Measurements from ENCODE around the gene EYS.
"Not testable (repeated sequence)": the region's sequence is repeated elsewhere in the genome, so short reads cannot be mapped to it uniquely, and the experiment has no call there.

The EYS gene

GRCh38 chr6:63800386-63800785 is 1906.6 kb downstream of the EYS start:
- DNase-seq = not testable (repeated sequence)

DNA sequence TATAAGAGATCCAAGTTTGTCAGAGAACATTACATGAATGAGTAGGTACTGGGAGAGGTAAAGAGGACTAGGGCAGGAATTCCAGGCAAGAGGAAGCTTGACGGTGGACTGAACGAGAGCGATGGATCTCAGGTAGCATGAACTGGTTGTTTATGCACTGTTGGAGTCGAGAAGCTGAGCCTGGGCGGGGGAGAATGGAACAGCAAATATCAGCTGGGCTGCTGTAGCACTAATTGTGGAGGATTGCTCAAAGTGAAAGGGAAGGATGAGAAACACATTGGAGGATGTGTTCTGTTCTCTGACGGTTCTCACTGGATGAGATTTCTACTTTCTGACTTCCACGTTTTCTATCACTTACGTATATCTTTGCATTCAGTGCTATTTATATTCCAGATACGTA is 1907.2 kb downstream of the EYS start:
- DNase-seq = no peak

DNA sequence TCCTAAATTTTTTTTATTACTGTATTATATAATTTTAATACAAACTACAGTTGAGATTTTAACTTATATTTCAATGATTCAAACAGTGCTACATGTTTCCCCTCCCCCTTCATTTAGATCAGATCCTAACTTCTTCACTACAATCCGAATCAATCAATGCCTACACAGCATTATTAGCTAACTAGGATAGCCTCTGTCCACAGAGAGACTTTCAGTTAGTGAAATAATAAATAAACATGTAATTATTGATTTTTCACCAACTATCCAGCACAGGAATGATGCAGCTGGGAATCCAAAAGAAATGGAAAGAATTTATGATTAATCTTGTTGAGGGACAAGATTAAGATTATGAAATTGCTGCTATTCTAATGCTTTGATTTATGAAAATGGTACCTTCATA is 1907.7 kb downstream of the EYS start:
- no peak for DNase-seq

DNA sequence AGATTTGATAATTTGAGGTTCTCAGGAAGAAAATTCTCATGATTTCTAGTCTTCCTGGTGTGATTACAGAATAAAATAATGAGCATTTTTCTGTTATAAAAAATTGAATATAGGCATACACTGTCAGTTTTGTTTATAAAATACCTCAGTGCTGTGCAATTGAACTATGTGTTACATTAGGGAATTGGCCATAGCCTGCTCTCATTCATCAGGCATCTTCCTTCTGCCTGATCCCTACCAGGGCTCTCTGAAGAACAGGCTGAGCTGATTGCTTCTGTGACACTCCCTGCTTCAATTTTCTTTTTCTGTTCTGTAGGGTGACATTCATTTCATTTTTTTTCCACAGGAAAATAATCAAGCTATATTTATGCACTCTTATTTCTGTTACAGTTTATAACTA is 1908.6 kb downstream of the EYS start:
- DNase-seq = no peak

DNA sequence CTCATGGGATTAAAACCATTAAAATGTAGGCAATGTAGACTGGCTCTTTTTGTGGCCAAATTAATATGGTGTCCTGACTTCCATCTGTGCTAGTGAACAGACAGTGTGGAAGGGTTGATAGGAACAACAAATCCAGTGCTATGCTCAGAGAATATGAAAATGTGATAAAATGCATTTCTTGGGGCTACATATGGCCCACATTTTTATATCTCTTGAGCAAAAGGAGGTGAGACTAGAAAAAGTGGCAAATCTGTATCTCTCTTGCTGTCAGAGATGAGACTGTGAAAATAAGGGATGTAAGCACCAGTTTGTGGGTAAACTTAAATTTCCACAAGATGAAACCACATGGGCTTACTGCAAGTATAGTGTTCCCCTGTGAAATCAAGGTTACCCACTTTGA is 1909.3 kb downstream of the EYS start:
- DNase-seq = no peak

GRCh38 chr6:63795826-63796225 is 1911.2 kb downstream of the EYS start:
- no peak for DNase-seq

DNA sequence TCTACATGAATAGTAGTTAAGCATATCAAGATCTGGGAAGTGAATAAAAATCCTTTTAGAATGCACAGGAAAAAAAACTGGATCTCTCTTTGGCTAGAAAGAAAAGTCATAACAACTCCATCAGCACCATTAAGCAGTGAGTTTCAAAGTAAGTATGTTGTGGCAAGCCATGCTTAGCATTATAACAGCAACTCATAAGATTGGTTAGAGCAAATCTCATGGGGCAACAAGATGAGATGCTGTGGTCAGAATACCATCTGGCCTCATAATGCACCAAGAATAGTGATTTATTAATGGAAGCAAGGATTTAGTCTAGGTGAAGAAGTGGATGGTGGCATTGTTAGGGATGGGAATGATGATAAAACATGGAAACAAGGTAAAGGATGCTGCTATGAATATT is 1912.0 kb downstream of the EYS start:
- no peak for DNase-seq

DNA sequence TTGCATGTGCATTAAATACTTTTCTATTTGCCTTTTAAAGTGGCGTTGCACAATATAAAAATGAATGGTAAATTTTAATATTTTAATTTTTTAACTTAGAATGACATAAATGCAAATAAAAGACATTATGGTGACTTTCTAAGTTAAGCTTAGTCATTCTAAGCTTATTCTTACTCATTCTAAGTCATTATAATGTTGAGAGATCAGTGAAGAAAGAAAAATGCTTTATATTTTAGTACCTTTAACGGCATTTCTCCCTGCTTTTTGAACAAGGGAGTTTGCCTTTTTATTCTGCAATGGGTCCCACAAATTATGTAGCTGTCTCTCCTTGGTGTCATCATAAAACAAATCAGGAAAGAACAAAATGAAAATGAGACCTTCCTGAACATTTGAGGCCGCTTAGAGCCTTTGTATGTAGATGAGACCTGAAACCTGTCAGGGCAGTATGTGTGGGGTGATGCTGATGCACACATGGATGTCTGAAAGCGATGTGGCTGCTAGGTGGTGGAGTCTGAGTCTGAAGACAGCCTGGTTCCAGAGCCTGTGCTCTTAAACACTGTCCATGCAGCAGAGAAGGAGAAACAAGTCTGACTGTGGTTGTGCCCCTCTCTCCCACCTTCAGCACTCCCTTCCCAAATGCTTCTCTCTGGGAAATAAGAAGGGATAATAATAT is 1913.4 kb downstream of the EYS start:
- no peak for DNase-seq

GRCh38 chr6:63792736-63793464 is 1914.1 kb downstream of the EYS start:
- DNase-seq = no peak

DNA sequence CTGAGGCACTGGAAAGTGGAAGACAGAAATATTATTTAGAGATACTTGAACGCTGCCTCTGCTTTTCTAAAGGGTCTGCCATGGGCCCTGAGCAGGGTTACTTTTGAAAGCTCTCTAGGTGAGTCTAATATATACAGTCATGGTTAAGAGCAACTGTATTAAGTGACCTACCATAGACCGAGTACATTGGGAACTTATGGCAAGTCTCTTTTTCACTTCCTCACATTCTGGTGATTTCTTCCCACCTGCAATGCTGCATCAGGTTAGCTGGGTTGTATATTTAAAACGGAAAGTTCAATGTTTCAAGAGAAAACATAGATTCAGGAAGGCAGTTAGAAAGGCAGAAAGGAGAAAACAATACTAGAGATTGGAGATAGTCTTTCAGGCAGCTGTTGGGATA is 1916.7 kb downstream of the EYS start:
- no peak for DNase-seq

DNA sequence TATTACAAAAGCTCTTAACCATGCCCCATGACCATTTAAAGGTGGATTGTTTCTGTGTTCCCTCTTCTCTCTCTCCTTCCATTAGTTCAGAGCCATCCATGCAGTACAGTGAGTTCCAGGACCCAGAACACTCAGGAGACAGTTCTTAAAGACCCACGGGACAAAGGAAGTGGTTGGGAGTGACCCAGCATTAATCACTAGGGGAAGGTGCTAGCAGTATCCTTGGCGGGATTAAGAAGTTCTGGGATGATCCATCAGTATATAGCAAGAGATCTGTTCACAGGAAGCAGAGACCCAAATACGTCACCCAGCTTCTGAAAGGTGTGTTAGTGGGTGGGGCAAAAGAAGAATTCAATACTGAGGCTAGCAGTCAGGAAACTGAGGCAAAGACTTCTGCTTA is 1917.3 kb downstream of the EYS start:
- no peak for DNase-seq

GRCh38 chr6:63788569-63788968 is 1918.5 kb downstream of the EYS start:
- no peak for DNase-seq

DNA sequence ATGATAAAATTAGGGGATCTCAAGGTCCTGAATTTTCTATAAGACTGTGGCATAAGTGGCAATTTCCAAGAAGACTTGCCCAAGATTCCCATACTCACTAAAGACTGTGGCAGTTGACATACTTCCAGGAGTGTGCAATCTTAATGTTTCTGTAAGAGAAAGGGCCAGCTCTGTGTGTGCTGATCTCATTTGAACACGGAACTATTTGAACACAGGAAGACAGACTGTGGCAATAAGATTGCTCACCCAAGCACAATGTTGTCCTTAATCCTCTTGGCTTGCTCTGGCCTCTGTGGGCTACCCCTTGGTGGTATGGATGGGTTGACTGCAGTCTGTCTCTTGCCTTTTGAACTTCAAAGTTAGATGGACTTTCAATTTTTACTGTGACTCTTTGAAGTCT is 1920.0 kb downstream of the EYS start:
- DNase-seq = no peak

- no peak for DNase-seq
These were observed 1922.0 kb downstream of the EYS start for GRCh38 chr6:63785006-63785405.

DNA sequence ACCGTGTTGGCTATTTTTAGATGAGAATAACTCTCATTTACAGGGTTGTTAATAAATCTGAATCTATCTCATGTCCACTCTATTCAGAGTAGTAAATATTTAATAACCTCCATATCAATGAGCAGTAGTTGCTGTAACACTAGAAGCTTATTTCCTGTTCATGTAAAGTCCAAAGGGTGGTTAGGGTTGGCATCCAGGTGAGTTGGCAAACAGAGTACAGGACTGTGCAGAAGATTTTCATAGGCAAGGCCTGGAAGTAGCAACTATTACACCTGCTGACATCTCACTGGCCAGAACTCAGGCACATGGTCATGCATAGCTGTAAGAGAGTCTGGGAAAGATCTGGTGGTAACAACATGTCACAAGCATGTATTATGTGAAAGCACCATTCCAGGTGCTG is 1923.9 kb downstream of the EYS start:
- no peak for DNase-seq

- no peak for DNase-seq
These were observed 1932.1 kb downstream of the EYS start for GRCh38 chr6:63774961-63775360.

- DNase-seq = no peak
These were observed 1933.8 kb downstream of the EYS start for GRCh38 chr6:63773200-63773599.

GRCh38 chr6:63765828-63766227 is 1941.2 kb downstream of the EYS start:
- no peak for DNase-seq

DNA sequence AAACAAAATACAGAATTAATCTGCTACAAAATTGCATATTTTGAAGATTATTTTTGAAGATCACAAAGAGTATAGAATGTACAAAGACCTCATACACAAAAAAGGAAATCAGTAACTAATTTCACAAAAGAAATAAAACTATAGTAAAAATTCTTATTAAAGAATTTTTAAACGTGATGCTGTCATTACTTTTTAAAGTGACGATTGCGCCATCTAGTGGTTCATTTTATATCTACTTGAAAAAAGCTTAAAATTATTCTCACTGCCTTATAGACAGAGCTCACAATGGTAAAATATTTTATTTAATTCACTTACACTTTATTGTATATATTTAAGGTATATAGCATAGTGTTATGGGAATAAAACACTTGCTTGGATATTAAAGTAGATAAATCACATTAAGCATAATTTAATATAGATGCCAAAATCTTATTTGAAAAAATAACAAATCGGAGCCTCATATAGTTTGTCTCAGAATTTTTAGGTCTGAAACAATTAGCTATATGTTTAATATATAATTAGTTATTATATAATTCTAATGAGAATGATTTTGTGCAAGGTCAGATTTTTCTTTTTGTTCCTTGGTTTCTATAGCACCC is 1942.6 kb downstream of the EYS start:
- no peak for DNase-seq

DNA sequence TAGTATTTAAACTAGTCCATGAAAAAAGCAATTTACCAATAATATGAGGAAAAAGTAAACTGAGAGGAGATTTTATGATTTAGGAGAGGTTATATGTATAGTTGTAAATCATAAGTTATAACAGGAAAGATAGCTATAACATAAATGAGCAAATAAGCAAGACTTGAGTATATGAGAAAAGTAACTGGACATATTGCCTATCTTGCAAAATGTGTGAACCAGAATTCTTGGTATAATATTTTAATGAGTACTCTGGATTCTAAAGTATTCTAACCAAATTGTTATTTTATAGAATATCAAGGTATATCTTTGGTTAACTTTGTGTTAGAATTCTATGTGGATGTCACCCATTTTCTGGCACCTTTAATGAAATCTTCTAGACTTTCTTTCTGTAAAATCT is 1946.8 kb downstream of the EYS start:
- no peak for DNase-seq

DNA sequence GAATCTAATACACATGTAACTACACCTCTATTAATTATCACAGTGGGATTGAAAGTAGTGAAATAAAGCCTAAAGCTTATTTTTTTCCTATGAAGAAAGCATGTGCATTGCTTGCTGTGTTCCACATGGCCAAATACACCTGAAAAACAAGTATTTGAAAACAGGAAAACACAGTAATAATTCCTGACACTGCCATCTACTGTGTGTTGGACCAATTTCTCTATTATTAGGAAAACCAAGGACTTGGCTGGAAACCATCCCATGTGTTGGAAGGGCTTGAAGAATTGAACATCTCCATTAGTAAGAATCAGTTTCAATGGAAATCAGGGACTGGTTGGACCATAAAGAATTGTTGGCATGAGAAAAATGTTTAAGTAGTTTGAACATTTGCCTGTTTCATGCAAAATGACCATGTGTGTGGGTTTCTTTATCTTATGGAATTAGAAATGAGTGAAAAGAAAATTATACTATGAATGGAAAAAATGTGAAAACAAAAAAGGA is 1947.4 kb downstream of the EYS start:
- DNase-seq = no peak

DNA sequence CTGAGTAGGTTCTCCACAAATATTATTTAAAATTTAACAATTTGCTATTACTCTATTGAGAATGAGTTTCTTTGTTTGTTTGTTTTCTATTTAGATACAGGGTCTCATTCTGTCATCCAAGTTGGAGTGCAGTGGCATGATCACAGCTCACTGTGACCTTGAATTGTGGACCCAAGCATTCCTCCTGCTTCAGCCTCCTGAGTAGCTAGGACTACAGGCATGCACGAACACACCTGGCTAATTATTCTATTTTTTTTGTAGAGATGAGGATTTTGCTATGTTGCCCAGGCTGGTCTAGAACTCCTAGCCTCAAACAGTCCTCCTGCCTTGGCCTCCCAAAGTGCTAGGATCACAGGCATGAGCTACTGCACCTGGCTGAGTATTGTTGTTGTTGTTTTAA is 1949.2 kb downstream of the EYS start:
- DNase-seq = no peak

GRCh38 chr6:63757275-63757674 is 1949.8 kb downstream of the EYS start:
- DNase-seq = not testable (repeated sequence)

- no peak for DNase-seq
These were observed 1956.6 kb downstream of the EYS start for GRCh38 chr6:63750400-63750799.

Measured in stimulated activated CD4-positive, alpha-beta T cell treated with anti-CD3 and anti-CD28 coated beads, Interleukin-4, amount 100 ng/mL, for 1 hour (primary cell).